SU-DHL-6 (cell line): ENCODE data around the gene DYRK1B.
"Not testable (repeated sequence)": the region's sequence is repeated elsewhere in the genome, so short reads cannot be mapped to it uniquely, and the experiment has no call there.

ENCODE experiments used
- H2AFZ ChIP-seq: fragments of 200-600 bp; sonication (generic); 2 replicates; pipeline ENCODE4 v1.6.1; 2014; ENCODE audit warnings: low read depth, mild to moderate bottlenecking, moderate library complexity, mixed read lengths, antibody characterized with exemption, low read length; ENCODE audit not compliant: severe bottlenecking
- H3F3A ChIP-seq: fragments of 200-600 bp; shearing (Covaris generic); 2 replicates; pipeline ENCODE4 v1.6.0; 2016; ENCODE audit warnings: antibody characterized with exemption, mild to moderate bottlenecking; ENCODE audit not compliant: insufficient read depth
- H3K27ac ChIP-seq: fragments of 200-600 bp; sonication (generic); 2 replicates; pipeline ENCODE4 v1.5.1; 2016; ENCODE audit warnings: low read depth, mild to moderate bottlenecking, low read length, moderate library complexity, mixed read lengths
- H3K27me3 ChIP-seq: fragments of 200-600 bp; sonication (generic), shearing (Covaris generic); 2 replicates; pipeline ENCODE4 v1.6.0; 2014; ENCODE audit warnings: mild to moderate bottlenecking, low read length
- H3K36me3 ChIP-seq: fragments of 200-600 bp; sonication (generic); 2 replicates; pipeline ENCODE4 v1.6.1; 2014; ENCODE audit warnings: mild to moderate bottlenecking, low read length, mixed read lengths
- H3K4me2 ChIP-seq: fragments of 300-600, 200-600 bp; shearing (Covaris generic), sonication (generic); 2 replicates; pipeline ENCODE4 v1.6.0; 2014; ENCODE audit warnings: low read length, low read depth, mild to moderate bottlenecking; ENCODE audit not compliant: poor library complexity, severe bottlenecking
- H3K4me3 ChIP-seq: fragments of 200-600 bp; sonication (generic); 2 replicates; pipeline ENCODE4 v1.5.1; 2014; ENCODE audit warnings: antibody characterized with exemption, low read length, mild to moderate bottlenecking, mixed read lengths; ENCODE audit not compliant: insufficient read depth, poor library complexity, severe bottlenecking
- H3K79me2 ChIP-seq: fragments of 200-600 bp; sonication (generic); 2 replicates; pipeline ENCODE4 v1.6.1; 2014; ENCODE audit warnings: mild to moderate bottlenecking, low read length, moderate library complexity; ENCODE audit not compliant: insufficient read depth
- H3K9ac ChIP-seq: fragments of 200-600 bp; sonication (generic); 2 replicates; pipeline ENCODE4 v1.7.0; 2014; ENCODE audit warnings: mild to moderate bottlenecking, low read length
- H3K9me2 ChIP-seq: fragments of 200-600 bp; sonication (generic); replicated peaks from 2 replicates; pipeline ENCODE4 v1.6.1; 2014; ENCODE audit warnings: low read length; ENCODE audit not compliant: insufficient read depth
- H3K9me3 ChIP-seq: fragments of 200-600 bp; sonication (generic); 2 replicates; pipeline ENCODE4 v1.6.1; 2014; ENCODE audit warnings: low read length, mixed read lengths; ENCODE audit not compliant: insufficient read depth
- H4K20me1 ChIP-seq: fragments of 200-600 bp; sonication (generic); 2 replicates; pipeline ENCODE4 v1.6.1; 2014; ENCODE audit warnings: low read depth, mild to moderate bottlenecking, antibody characterized with exemption, low read length, moderate library complexity, mixed read lengths
- CTCF ChIP-seq: fragments of 200-600 bp; sonication (generic); IDR thresholded peaks from one replicate; pipeline ENCODE4 v1.5.1; 2017; ENCODE audit warnings: antibody characterized with exemption, mild to moderate bottlenecking, low read length, moderate library complexity; ENCODE audit not compliant: insufficient read depth, poor library complexity, severe bottlenecking
- EZH2phosphoT487 ChIP-seq: fragments of 200-600 bp; sonication (generic), shearing (Covaris generic); conservative IDR thresholded peaks from 2 replicates; pipeline ENCODE4 v1.6.1; 2018; ENCODE audit warnings: mild to moderate bottlenecking, antibody characterized with exemption, low read length, moderate library complexity, mixed read lengths

DYRK1B gene

GRCh38 chr19:39833464-39834286 lies at the start of gene DYRK1B:
Gene DYRK1B (minus strand): TSS chr19:39834162. CDS start chr19:39831867, 2,295 bp downstream.
- peaks cover 20% of the 10 kb centered on the region for H3F3A ChIP-seq
- no peak within 1 kb of the TSS for H3K27ac ChIP-seq
- no peaks in the 10 kb centered on the region for H3K27me3 ChIP-seq
- H2AFZ ChIP-seq, result peak within 1 kb of the TSS; percentile 36
- no peaks in the 10 kb centered on the region for H4K20me1 ChIP-seq
- peaks cover 11% of the 10 kb centered on the region; the same call in 1 of the 2 replicates for H3K36me3 ChIP-seq
- no peaks in the 10 kb centered on the region for H3K9me2 ChIP-seq
- peaks cover 10% of the 10 kb centered on the region; the same call in 1 of the 2 replicates for H3K79me2 ChIP-seq
- H3K4me3 ChIP-seq, result peak within 1 kb of the TSS; percentile 44
- no peaks in the 10 kb centered on the region for H3K9me3 ChIP-seq
- peak within 1 kb of the TSS; percentile 47 for H3K4me2 ChIP-seq
- no peak for TF ChIP-seq EZH2phosphoT487
- no peak for TF ChIP-seq CTCF
- H3K9ac ChIP-seq, result peak within 1 kb of the TSS; percentile 11; the same call in 1 of the 2 replicates

GRCh38 chr19:39882645-39883044 lies 48.7 kb upstream of the DYRK1B start:
- H3K27ac ChIP-seq, H3K36me3 ChIP-seq, H3K9ac ChIP-seq, H3K27me3 ChIP-seq, H3K9me3 ChIP-seq, H2AFZ ChIP-seq, H3F3A ChIP-seq, H4K20me1 ChIP-seq, H3K79me2 ChIP-seq, H3K4me3 ChIP-seq, H3K4me2 ChIP-seq, H3K9me2 ChIP-seq: not testable (repeated sequence)

- H3K9me3 ChIP-seq, H3K4me3 ChIP-seq, H3K27me3 ChIP-seq, H3K9me2 ChIP-seq, H3K4me2 ChIP-seq, H3K36me3 ChIP-seq, H3K79me2 ChIP-seq, H4K20me1 ChIP-seq, H3K9ac ChIP-seq, H3F3A ChIP-seq, H3K27ac ChIP-seq, H2AFZ ChIP-seq: not testable (repeated sequence)
- peak; percentile 34 for TF ChIP-seq CTCF
Observed at GRCh38 chr19:39881495-39882110, 47.6 kb upstream of the DYRK1B start.

GRCh38 chr19:39880241-39880640 lies 46.3 kb upstream of the DYRK1B start:
- H3K9me3 ChIP-seq, H3K9ac ChIP-seq, H3K36me3 ChIP-seq, H3F3A ChIP-seq, H3K4me2 ChIP-seq, H2AFZ ChIP-seq, H3K9me2 ChIP-seq, H3K27me3 ChIP-seq, H3K27ac ChIP-seq, H3K4me3 ChIP-seq, H3K79me2 ChIP-seq, H4K20me1 ChIP-seq: not testable (repeated sequence)

GRCh38 chr19:39879796-39880195 lies 45.8 kb upstream of the DYRK1B start:
- H3K9ac ChIP-seq, result not testable (repeated sequence)

GRCh38 chr19:39878866-39879265 lies 44.9 kb upstream of the DYRK1B start:
- H3K4me3 ChIP-seq, H3K79me2 ChIP-seq, H3K27ac ChIP-seq, H3K9ac ChIP-seq, H3K9me2 ChIP-seq, H3K9me3 ChIP-seq, H3K4me2 ChIP-seq, H3F3A ChIP-seq, H3K36me3 ChIP-seq, H4K20me1 ChIP-seq, H3K27me3 ChIP-seq, H2AFZ ChIP-seq: not testable (repeated sequence)

More at GRCh38 chr19:39879796-39880195, 45.8 kb upstream of the DYRK1B start:
- not testable (repeated sequence) for H3K4me3 ChIP-seq, H3K27ac ChIP-seq, H3K27me3 ChIP-seq, H4K20me1 ChIP-seq, H3F3A ChIP-seq, H3K79me2 ChIP-seq, H3K4me2 ChIP-seq, H3K36me3 ChIP-seq, H3K9me2 ChIP-seq, H3K9me3 ChIP-seq, H2AFZ ChIP-seq
